MM.1S (cell line): ENCODE data around the gene ROBO3.

Experiments
- DNase-seq: peaks from one replicate; pipeline ENCODE4 v3.0.0-alpha.2; 2015
- H2AFZ ChIP-seq: fragments of 300-600 bp; sonication (generic); 2 replicates; pipeline ENCODE4 v1.6.0; 2016; ENCODE audit warnings: antibody characterized with exemption, low read length
- H3F3A ChIP-seq: fragments of 300-600 bp; sonication (generic); 2 replicates; pipeline ENCODE4 v1.6.1; 2016; ENCODE audit warnings: mild to moderate bottlenecking, antibody characterized with exemption, low read length, moderate library complexity, mixed read lengths; ENCODE audit not compliant: insufficient read depth
- H3K27ac ChIP-seq: fragments of 300-600 bp; sonication (generic); 2 replicates; pipeline ENCODE4 v1.5.1; 2016; ENCODE audit warnings: mild to moderate bottlenecking, low read length
- H3K27me3 ChIP-seq: fragments of 300-600 bp; sonication (generic); replicated peaks from 2 replicates; pipeline ENCODE4 v1.6.0; 2016; ENCODE audit warnings: low read length; ENCODE audit not compliant: insufficient read depth
- H3K36me3 ChIP-seq: fragments of 300-600 bp; sonication (generic); replicated peaks from 2 replicates; pipeline ENCODE4 v1.6.1; 2016; ENCODE audit warnings: mild to moderate bottlenecking, low read length, mixed read lengths; ENCODE audit not compliant: insufficient read depth
- H3K4me1 ChIP-seq: fragments of 300-600 bp; sonication (generic); 2 replicates; pipeline ENCODE4 v1.6.1; 2016; ENCODE audit warnings: low read length, mixed read lengths
- H3K4me2 ChIP-seq: fragments of 300-600 bp; sonication (generic); 2 replicates; pipeline ENCODE4 v1.6.0; 2016; ENCODE audit warnings: low read depth, low read length
- H3K4me3 ChIP-seq: fragments of 300-600 bp; sonication (generic); 2 replicates; pipeline ENCODE4 v1.5.1; 2016; ENCODE audit warnings: low read length, mixed read lengths
- H3K79me2 ChIP-seq: fragments of 300-600 bp; sonication (generic); 2 replicates; pipeline ENCODE4 v1.6.1; 2016; ENCODE audit warnings: mixed run types, low read length, mixed read lengths
- H3K9ac ChIP-seq: fragments of 300-600 bp; sonication (generic); 2 replicates; pipeline ENCODE4 v1.6.1; 2016; ENCODE audit warnings: low read length, mixed read lengths
- H3K9me2 ChIP-seq: fragments of 300-600 bp; sonication (generic); replicated peaks from 2 replicates; pipeline ENCODE4 v1.6.1; 2016; ENCODE audit warnings: mild to moderate bottlenecking, low read length, mixed read lengths; ENCODE audit not compliant: insufficient read depth
- H3K9me3 ChIP-seq: fragments of 300-600 bp; sonication (generic); replicated peaks from 2 replicates; pipeline ENCODE4 v1.6.1; 2016; ENCODE audit warnings: mild to moderate bottlenecking, low read length, mixed read lengths; ENCODE audit not compliant: insufficient read depth
- H4K20me1 ChIP-seq: fragments of 300-600 bp; sonication (generic); 2 replicates; pipeline ENCODE4 v1.6.1; 2016; ENCODE audit warnings: mild to moderate bottlenecking, low read length, moderate library complexity, mixed read lengths; ENCODE audit not compliant: insufficient read depth
- CTCF ChIP-seq: fragments of 300-600 bp; sonication (generic); IDR thresholded peaks from 2 replicates; pipeline ENCODE4 v1.5.1; 2016; ENCODE audit warnings: antibody characterized with exemption, low read length, mixed read lengths
- EZH2 ChIP-seq: fragments of 300-600 bp; sonication (generic); optimal IDR thresholded peaks from 2 replicates; pipeline ENCODE3; 2017; ENCODE audit warnings: low read depth, mild to moderate bottlenecking, antibody characterized with exemption, low read length, mixed read lengths
- EZH2phosphoT487 ChIP-seq: fragments of 300-600 bp; sonication (generic); IDR thresholded peaks from 2 replicates; pipeline ENCODE4 v1.6.1; 2018; ENCODE audit warnings: antibody characterized with exemption, low read length

The ROBO3 gene

DNA sequence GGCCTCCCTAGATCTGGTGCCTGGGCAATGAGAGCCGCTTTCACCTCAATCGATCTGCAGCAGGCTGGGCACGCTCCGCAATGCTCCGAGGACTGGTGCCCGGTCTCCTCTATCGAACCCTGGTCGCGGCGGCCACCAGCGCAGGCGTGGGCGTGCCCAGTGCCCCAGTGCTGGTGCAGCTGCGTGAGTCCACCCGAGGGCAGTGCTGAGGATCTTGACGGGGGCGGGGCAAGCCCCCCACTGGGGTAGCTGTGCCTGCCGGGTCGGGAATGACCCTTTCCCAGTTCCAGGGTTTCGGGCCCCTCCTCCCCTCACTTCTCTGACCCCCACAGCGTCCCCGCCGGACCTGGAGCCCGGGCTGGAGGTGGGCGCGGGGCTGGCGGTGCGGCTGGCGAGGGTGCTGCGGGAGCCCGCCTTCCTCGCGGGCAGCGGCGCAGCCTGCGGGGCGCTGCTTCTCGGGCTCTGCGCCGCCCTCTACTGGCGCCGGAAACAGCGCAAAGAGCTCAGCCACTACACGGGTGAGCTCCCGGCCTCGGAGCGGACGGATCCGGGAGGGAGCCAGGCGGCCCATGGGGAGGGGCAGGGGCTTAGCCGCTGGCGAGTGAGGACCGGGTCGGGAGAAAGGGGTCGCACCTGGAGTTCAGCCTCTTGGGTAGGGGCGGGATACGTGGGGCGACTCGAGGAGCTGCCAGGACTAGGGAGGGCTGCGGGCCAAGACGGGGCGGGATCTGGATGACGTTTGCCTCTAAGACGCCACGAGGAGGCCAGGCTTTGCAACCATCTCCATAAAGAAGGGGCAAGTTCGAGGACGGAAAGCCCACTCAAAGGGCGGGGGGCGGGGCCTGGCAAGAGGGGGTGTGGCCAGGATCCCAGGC, 10.9 kb downstream of the ROBO3 start:
- no peak overlapping the region for H3K27ac ChIP-seq
- no peaks in the 10 kb centered on the region for H3K4me1 ChIP-seq
- H3K4me3 ChIP-seq = peak overlapping the region; percentile 73
- peaks cover 33% of the 10 kb centered on the region for H3K27me3 ChIP-seq
- DNase-seq = peak; percentile 81
- no peaks in the 10 kb centered on the region for H3F3A ChIP-seq
- H3K4me2 ChIP-seq = peak overlapping the region; percentile 78
- H3K9me2 ChIP-seq = no peaks in the 10 kb centered on the region
- TF ChIP-seq EZH2 (no peak), CTCF (peak; percentile 79)
- H3K9ac ChIP-seq = peak overlapping the region; percentile 59; the same call in 1 of the 2 replicates
- H3K36me3 ChIP-seq = no peaks in the 10 kb centered on the region
- peak overlapping the region; percentile 77 for H2AFZ ChIP-seq
- no peaks in the 10 kb centered on the region for H3K9me3 ChIP-seq
- H3K79me2 ChIP-seq = no peaks in the 10 kb centered on the region
- H4K20me1 ChIP-seq = no peaks in the 10 kb centered on the region

- H3K9ac ChIP-seq = peak overlapping the region; percentile 59; the same call in 1 of the 2 replicates
These were observed 11.8 kb downstream of the ROBO3 start for GRCh38 chr11:124876818-124877630.

DNA sequence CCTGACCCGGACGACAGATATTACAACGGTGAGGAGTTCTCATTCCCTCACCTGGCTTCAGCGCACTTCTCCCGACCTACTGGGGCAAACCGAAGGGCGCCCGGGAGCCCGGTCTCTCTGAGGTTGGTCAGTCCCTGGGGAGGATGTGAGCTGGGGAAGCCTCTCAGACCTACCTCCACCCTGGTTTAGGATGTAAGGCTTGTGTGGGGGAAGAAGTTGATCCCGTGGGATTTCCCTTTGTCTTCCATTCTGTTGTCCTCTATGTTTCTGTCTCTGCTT, 12.3 kb downstream of the ROBO3 start:
- TF ChIP-seq EZH2phosphoT487 = no peak
- TF ChIP-seq CTCF = no peak
- no peak for TF ChIP-seq EZH2
- DNase-seq = no peak
- Histone ChIP-seq H3F3A (no peaks in the 10 kb centered on the region), H3K36me3 (no peaks in the 10 kb centered on the region), H3K9me2 (no peaks in the 10 kb centered on the region), H2AFZ (no peak overlapping the region), H3K4me2 (no peak overlapping the region), H3K27me3 (peaks cover 21% of the 10 kb centered on the region), H3K4me1 (no peaks in the 10 kb centered on the region), H3K9ac (no peak overlapping the region), H3K27ac (no peak overlapping the region), H3K9me3 (no peaks in the 10 kb centered on the region), H3K79me2 (no peaks in the 10 kb centered on the region), H4K20me1 (no peaks in the 10 kb centered on the region), H3K4me3 (no peak overlapping the region)

More at GRCh38 chr11:124876818-124877630, 11.8 kb downstream of the ROBO3 start:
- H3K4me1 ChIP-seq = no peaks in the 10 kb centered on the region
- H4K20me1 ChIP-seq = no peaks in the 10 kb centered on the region
- H3K9me3 ChIP-seq = no peaks in the 10 kb centered on the region
- no peaks in the 10 kb centered on the region for H3K36me3 ChIP-seq
- H2AFZ ChIP-seq = peak overlapping the region; percentile 77
- no peak overlapping the region for H3K27ac ChIP-seq
- H3K4me2 ChIP-seq = peak overlapping the region; percentile 78; the same call in 1 of the 2 replicates
- H3K4me3 ChIP-seq = peak overlapping the region; percentile 73
- no peaks in the 10 kb centered on the region for H3F3A ChIP-seq
- no peak for DNase-seq
- no peaks in the 10 kb centered on the region for H3K79me2 ChIP-seq
- TF ChIP-seq CTCF (no peak), EZH2 (no peak), EZH2phosphoT487 (no peak)
- peaks cover 26% of the 10 kb centered on the region for H3K27me3 ChIP-seq
- no peaks in the 10 kb centered on the region for H3K9me2 ChIP-seq
